GM12874 (cell line): Measurements from ENCODE around the gene MPIG6B.

Experiments used
- CTCF ChIP-seq: IDR thresholded peaks from 2 replicates; pipeline ENCODE4 v1.5.1; 2011; ENCODE audit warnings: low read depth, mild to moderate bottlenecking, control low read depth, low read length, moderate library complexity; ENCODE audit not compliant: insufficient read depth

MPIG6B gene

DNA sequence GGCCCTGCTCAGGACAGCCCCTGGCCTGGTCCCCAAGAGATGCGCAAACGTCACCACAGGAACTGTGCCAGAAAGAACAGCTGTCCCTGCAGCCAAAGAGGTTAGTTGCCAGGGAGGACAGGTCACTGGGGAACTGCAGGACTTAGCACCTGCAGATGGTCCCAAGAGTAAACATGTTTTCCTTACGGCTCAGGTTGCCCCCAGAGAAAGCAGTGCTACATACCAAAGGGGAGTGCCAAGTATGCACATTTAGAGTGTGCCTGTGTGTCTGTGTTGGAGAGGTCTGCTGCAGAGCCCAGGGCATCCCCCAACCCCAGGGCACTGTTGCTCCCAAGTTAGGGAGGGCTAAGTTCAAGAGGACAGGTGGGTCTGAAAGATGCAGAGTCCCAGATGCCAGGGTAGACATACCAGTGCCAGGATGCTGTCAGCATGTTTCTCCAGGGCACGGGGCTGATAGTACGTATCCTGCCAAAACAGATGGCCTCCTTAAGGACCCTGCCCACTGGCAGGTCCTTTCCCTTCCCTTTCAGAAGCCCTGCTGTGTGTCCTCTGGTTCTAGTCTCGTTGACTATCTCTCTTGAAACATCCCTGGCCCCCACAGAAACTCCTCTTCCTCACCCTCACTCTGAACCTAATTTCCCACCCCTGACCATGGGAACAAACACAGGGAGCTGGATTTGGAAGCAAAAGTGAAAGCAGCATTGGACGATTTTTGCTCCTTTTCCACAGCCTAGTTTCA lies 21.3 kb upstream of the MPIG6B start:
- no peak for TF ChIP-seq CTCF

- no peak for TF ChIP-seq CTCF
These were observed 20.8 kb upstream of the MPIG6B start for GRCh38 chr6:31702405-31702818.

- no peak for TF ChIP-seq CTCF
These were observed 20.1 kb upstream of the MPIG6B start, which contains the start of gene ABHD16A for GRCh38 chr6:31702819-31703716. Gene ABHD16A, minus strand, starts transcription at chr6:31703324. Its CDS starts 43 bp downstream, at chr6:31703281.

- TF ChIP-seq CTCF: no peak
These were observed 17.2 kb upstream of the MPIG6B start for GRCh38 chr6:31705931-31706330.

- TF ChIP-seq CTCF: no peak
These were observed 16.6 kb upstream of the MPIG6B start, which contains the start of gene LY6G6F for GRCh38 chr6:31706599-31706998. Gene LY6G6F, plus strand, starts transcription at chr6:31706866. Its CDS starts 41 bp downstream, at chr6:31706907.

GRCh38 chr6:31707701-31708100 lies 15.5 kb upstream of the MPIG6B start:
- no peak for TF ChIP-seq CTCF

GRCh38 chr6:31708224-31708623 lies 14.9 kb upstream of the MPIG6B start:
- no peak for TF ChIP-seq CTCF
